K562 (cell line): Measurements from ENCODE around the gene LPIN1. TPM values are rescaled to one million over a fixed set of nuclear protein-coding genes. Genes with fewer than 3 reads are reported as not detected.

Source experiments
- BCL6 ChIP-seq: fragments of 250-450 bp; sonication (Bioruptor Pico); IDR thresholded peaks from 2 replicates; pipeline ENCODE4 v1.4.0; 2020
- C11orf30 ChIP-seq: fragments of 450-650 bp; IDR thresholded peaks from 2 replicates; pipeline ENCODE4 v1.6.1; 2016; ENCODE audit warnings: low read depth, mild to moderate bottlenecking
- CLOCK ChIP-seq: fragments of 250-450 bp; sonication (Bioruptor Pico); IDR thresholded peaks from 2 replicates; pipeline ENCODE4 v1.4.0; 2020; ENCODE audit warnings: mild to moderate bottlenecking, moderate library complexity, borderline replicate concordance
- COPS2 ChIP-seq: fragments of 450-650 bp; conservative IDR thresholded peaks from 2 replicates; pipeline ENCODE4 v1.6.1; 2016; ENCODE audit warnings: mild to moderate bottlenecking, moderate library complexity
- CXXC5 ChIP-seq: fragments of 250-450 bp; sonication (Bioruptor Pico); IDR thresholded peaks from 2 replicates; pipeline ENCODE4 v1.8.0; 2022; ENCODE audit warnings: inconsistent platforms, mild to moderate bottlenecking, moderate library complexity
- FOXJ2 ChIP-seq: fragments of 200-800 bp; sonication (Bioruptor generic); IDR thresholded peaks from 2 replicates; pipeline ENCODE4 v1.6.1; 2016; ENCODE audit warnings: missing genetic modification characterization, missing compliant biosample characterization
- IRF9 ChIP-seq: fragments of 450-650 bp; IDR thresholded peaks from 2 replicates; pipeline ENCODE4 v1.6.1; 2016; ENCODE audit warnings: missing biosample characterization, missing genetic modification characterization
- MAFG ChIP-seq: fragments of 450-650 bp; conservative IDR thresholded peaks from 2 replicates; pipeline ENCODE4 v1.6.1; 2016; ENCODE audit warnings: missing genetic modification characterization, missing compliant biosample characterization
- PTTG1 ChIP-seq: fragments of 450-650 bp; IDR thresholded peaks from 2 replicates; pipeline ENCODE4 v1.6.1; 2016; ENCODE audit warnings: low read depth, mild to moderate bottlenecking, missing genetic modification characterization, missing compliant biosample characterization
- RAD51 ChIP-seq: fragments of 450-650 bp; IDR thresholded peaks from 2 replicates; pipeline ENCODE4 v1.7.1; 2016; ENCODE audit warnings: low read depth, mild to moderate bottlenecking, borderline replicate concordance
- SMAD2 ChIP-seq: fragments of 150-350 bp; IDR thresholded peaks from 2 replicates; pipeline ENCODE4 v1.6.1; 2014; ENCODE audit warnings: low read depth, mild to moderate bottlenecking, low read length
- TAF15 ChIP-seq: fragments of 200-400 bp; formaldehyde crosslinking; IDR thresholded peaks from 2 replicates; pipeline ENCODE4 v1.6.1; 2017; ENCODE audit warnings: mild to moderate bottlenecking, low read depth, low read length, moderate library complexity
- TEAD2 ChIP-seq: fragments of 450-650 bp; IDR thresholded peaks from 2 replicates; pipeline ENCODE4 v1.6.1; 2016; ENCODE audit warnings: missing genetic modification characterization, control low read depth, missing compliant biosample characterization
- ZC3H11A ChIP-seq: IDR thresholded peaks from 2 replicates; pipeline ENCODE4 v1.6.1; 2012; ENCODE audit warnings: low read depth, low read length, improper control_type of control experiment
- ZMIZ1 ChIP-seq, 2 experiments: fragments of 150-350 bp in 1 of 2; IDR thresholded peaks; 2 replicates each; pipeline ENCODE4 v1.6.1; 2012 to 2016; ENCODE audit warnings: low read depth in 2 of 2, low read length in 2 of 2, mild to moderate bottlenecking in 1 of 2, moderate library complexity in 1 of 2
- ZNF12 ChIP-seq: sonication (generic); formaldehyde crosslinking; IDR thresholded peaks from 2 replicates; pipeline ENCODE4 v1.4.0; 2020; ENCODE audit warnings: mild to moderate bottlenecking, missing genetic modification reagents
- ZNF143 ChIP-seq: sonication (generic); formaldehyde crosslinking; IDR thresholded peaks from 2 replicates; pipeline ENCODE4 v1.9.0; 2022; ENCODE audit warnings: mild to moderate bottlenecking, missing genetic modification reagents
- ZNF24 ChIP-seq: fragments of 450-650 bp; IDR thresholded peaks from 2 replicates; pipeline ENCODE4 v1.6.1; 2016
- ZNF561 ChIP-seq: fragments of 450-650 bp; formaldehyde crosslinking; conservative IDR thresholded peaks from 2 replicates; pipeline ENCODE4 v1.4.0; 2020; ENCODE audit warnings: mild to moderate bottlenecking, moderate library complexity
- ZZZ3 ChIP-seq: fragments of 450-650 bp; IDR thresholded peaks from 2 replicates; pipeline ENCODE4 v1.6.1; 2016; ENCODE audit warnings: antibody characterized with exemption, mild to moderate bottlenecking, moderate library complexity
- polyA plus RNA-seq, 8 experiments: library from polyadenylated mRNA; depleted of rRNA in 4 of 8; stranded (reverse) in 5 of 8; unstranded in 3 of 8; fragments of >200 nt; fragmentation: Nextera tagmentation in 2 of 8; fragmentation: Illumina TruSeq in 1 of 8; extraction: Ambion mirVana in 2 of 8; extraction: Trizol in 1 of 8; gene quantifications; 2 replicates each; pipeline versions ENCODE4 v1.2.1 to v1.2.3, GENCODE V29; 2011 to 2014; ENCODE audit warnings: inconsistent platforms in 1 of 8, missing spikeins in 1 of 8
- total RNA-seq, 7 experiments: library from RNA; depleted of rRNA in 6 of 7; stranded (reverse); fragments of >200 nt in 6 of 7; fragmentation: Illumina TruSeq in 2 of 7; extraction: Trizol in 2 of 7; gene quantifications; 2 replicates each; pipeline versions ENCODE4 v1.2.1 to v1.2.3, GENCODE V29; 2011 to 2021; ENCODE audit warnings: low replicate concordance in 1 of 7

Gene LPIN1
- total and polyA plus RNA-seq, 9 of the 15 experiments (the other 6 are each of a cell fraction or from before 2014, with no cell fraction given), result 9.2 to 84.0 (median 27.8) TPM

GRCh38 chr2:11809586-11810236, 63.3 kb downstream of the LPIN1 start (continued):
- TF ChIP-seq ZZZ3, result no peak
- no peak for TF ChIP-seq RAD51
- peak; percentile 70 for TF ChIP-seq MAFG (tag)
- TF ChIP-seq ZNF24, result no peak
- no peak for TF ChIP-seq PTTG1 (tag)
- no peak for TF ChIP-seq ZNF12
- no peak for TF ChIP-seq CLOCK (CRISPR knock-in tag)
- 0 out of 2 replicates have a peak, but pooled peaks have one; percentile 65 for TF ChIP-seq FOXJ2 (tag)
- no peak; the same call in 1 of the 2 replicates for TF ChIP-seq CXXC5 (CRISPR knock-in tag)
- no peak for TF ChIP-seq ZNF143 (CRISPR knock-in tag)
- peak; percentile 65; the same call in 1 of the 2 replicates for TF ChIP-seq C11orf30
- TF ChIP-seq IRF9, result no peak
- TF ChIP-seq COPS2, result no peak
- no peak for TF ChIP-seq SMAD2
- TF ChIP-seq TEAD2 (tag), result no peak
- no peak for TF ChIP-seq ZMIZ1 (IDR thresholded peaks at IDR 0.05; ENCODE audit: low read depth in 2 of 2, low read length in 2 of 2)
- TF ChIP-seq TAF15, result no peak
- no peak for TF ChIP-seq ZC3H11A
- TF ChIP-seq BCL6 (CRISPR knock-in tag), result no peak
- no peak for TF ChIP-seq ZNF561
